Measurements from ENCODE around the gene PDZRN3. TPM values are rescaled to one million over a fixed set of nuclear protein-coding genes. Genes with fewer than 3 reads are reported as not detected.

The PDZRN3 gene
- total and polyA plus RNA-seq, 2 donors (not counting 1 experiment from before 2014, with no cell fraction given), result 14.6 to 56.3 TPM

DNA sequence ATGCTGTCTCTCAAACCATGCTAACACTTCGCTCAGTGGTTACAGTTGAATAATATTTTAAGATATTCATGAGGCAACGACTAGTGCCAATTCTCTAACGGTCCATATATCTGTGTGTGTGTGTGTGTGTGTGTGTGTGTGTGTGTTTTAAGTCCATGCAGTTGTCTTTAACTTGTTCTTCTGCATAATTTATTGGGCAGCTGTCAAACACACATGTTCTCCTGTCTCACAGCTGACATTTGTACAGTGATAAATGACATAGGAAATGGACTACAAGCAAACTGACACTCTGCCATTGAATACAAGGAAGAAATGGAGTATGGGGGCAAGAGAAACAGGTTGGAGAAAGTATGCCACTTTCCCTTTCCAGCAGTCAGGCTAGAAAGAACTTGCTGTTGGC, 172.0 kb downstream of the PDZRN3 start:
- Histone ChIP-seq H3K27me3 (ENCODE audit: control insufficient read depth, insufficient read depth, low read length) (no peaks in the 10 kb centered on the region), H3K4me2 (ENCODE audit: extremely low read depth, insufficient read depth, low read length) (no peak overlapping the region), H3K27ac (ENCODE audit: insufficient read depth, low read length) (no peak overlapping the region), H2AFZ (ENCODE audit: low read length) (no peak overlapping the region), H3K79me2 (ENCODE audit: control insufficient read depth, insufficient read depth, low read length) (no peaks in the 10 kb centered on the region), H3K36me3 (ENCODE audit: control insufficient read depth, insufficient read depth, low read length) (no peaks in the 10 kb centered on the region), H3K4me3 (replicated peaks in 1 of 4; ENCODE audit: control extremely low read depth in 1 of 4, insufficient read depth in 1 of 4, low read depth in 3 of 4, low read length in 4 of 4) (no peak overlapping the region), H3K9me3 (ENCODE audit: control insufficient read depth, insufficient read depth, low read depth, low read length) (no peaks in the 10 kb centered on the region), H3K4me1 (ENCODE audit: control insufficient read depth, extremely low read depth, insufficient read depth, low read length) (no peaks in the 10 kb centered on the region), H3K9ac (ENCODE audit: insufficient read depth, low read length) (no peak overlapping the region), H4K20me1 (ENCODE audit: control insufficient read depth, extremely low read depth, insufficient read depth, low read length) (no peaks in the 10 kb centered on the region)
- TF ChIP-seq EZH2 (IDR thresholded peaks at IDR 0.05; ENCODE audit: low read length, missing control alignments), result no peak
- TF ChIP-seq, protein P1, sequence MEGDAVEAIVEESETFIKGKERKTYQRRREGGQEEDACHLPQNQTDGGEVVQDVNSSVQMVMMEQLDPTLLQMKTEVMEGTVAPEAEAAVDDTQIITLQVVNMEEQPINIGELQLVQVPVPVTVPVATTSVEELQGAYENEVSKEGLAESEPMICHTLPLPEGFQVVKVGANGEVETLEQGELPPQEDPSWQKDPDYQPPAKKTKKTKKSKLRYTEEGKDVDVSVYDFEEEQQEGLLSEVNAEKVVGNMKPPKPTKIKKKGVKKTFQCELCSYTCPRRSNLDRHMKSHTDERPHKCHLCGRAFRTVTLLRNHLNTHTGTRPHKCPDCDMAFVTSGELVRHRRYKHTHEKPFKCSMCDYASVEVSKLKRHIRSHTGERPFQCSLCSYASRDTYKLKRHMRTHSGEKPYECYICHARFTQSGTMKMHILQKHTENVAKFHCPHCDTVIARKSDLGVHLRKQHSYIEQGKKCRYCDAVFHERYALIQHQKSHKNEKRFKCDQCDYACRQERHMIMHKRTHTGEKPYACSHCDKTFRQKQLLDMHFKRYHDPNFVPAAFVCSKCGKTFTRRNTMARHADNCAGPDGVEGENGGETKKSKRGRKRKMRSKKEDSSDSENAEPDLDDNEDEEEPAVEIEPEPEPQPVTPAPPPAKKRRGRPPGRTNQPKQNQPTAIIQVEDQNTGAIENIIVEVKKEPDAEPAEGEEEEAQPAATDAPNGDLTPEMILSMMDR (conservative IDR thresholded peaks at IDR 0.05 in 1 of 2, IDR thresholded peaks at IDR 0.05 in 1 of 2; ENCODE audit: low read depth in 1 of 2, low read length in 2 of 2), result no peak
- DNase-seq (ENCODE audit: low read depth in 2 of 2), result no peak

DNA sequence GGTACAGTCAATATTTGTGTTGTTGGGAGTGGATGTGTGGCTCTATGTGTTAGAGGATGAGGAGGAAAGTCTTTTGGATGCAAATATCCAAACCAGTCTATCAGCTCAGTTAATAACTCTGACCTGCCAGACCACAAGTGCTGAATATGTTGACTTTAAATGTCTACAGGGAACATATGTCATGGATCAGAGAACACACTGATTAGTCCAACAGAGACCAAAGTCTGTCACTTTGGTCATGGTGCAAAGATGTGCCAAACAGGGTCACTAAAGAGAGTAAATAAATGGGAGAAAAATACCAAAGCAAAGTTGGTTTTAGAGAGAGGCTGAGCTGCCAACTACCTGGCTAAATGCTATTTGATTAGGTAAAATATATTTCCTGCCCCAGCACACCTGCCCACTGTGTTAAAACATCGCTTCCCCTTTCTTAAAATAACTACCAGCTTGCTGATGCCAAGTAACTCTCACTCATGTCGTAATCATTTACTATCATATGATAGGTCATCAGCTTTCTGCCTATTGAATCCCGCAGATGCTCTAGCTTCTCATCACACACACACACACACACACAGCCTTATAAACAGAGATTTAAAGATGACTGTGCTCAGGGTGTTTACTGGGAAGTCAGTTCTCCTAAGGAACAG, 173.3 kb downstream of the PDZRN3 start:
- Histone ChIP-seq H3K79me2 (ENCODE audit: control insufficient read depth, insufficient read depth, low read length) (no peaks in the 10 kb centered on the region), H3K9ac (ENCODE audit: insufficient read depth, low read length) (no peak overlapping the region), H3K36me3 (ENCODE audit: control insufficient read depth, insufficient read depth, low read length) (no peaks in the 10 kb centered on the region), H2AFZ (ENCODE audit: low read length) (no peak overlapping the region), H3K4me2 (ENCODE audit: extremely low read depth, insufficient read depth, low read length) (no peak overlapping the region), H3K9me3 (ENCODE audit: control insufficient read depth, insufficient read depth, low read depth, low read length) (no peaks in the 10 kb centered on the region), H3K4me1 (ENCODE audit: control insufficient read depth, extremely low read depth, insufficient read depth, low read length) (no peaks in the 10 kb centered on the region), H3K27me3 (ENCODE audit: control insufficient read depth, insufficient read depth, low read length) (no peaks in the 10 kb centered on the region), H3K4me3 (replicated peaks in 1 of 4; ENCODE audit: control extremely low read depth in 1 of 4, insufficient read depth in 1 of 4, low read depth in 3 of 4, low read length in 4 of 4) (no peak overlapping the region), H4K20me1 (ENCODE audit: control insufficient read depth, extremely low read depth, insufficient read depth, low read length) (no peaks in the 10 kb centered on the region), H3K27ac (ENCODE audit: insufficient read depth, low read length) (no peak overlapping the region)
- no peak for TF ChIP-seq EZH2 (IDR thresholded peaks at IDR 0.05; ENCODE audit: low read length, missing control alignments)
- TF ChIP-seq, protein P1 (conservative IDR thresholded peaks at IDR 0.05 in 1 of 2, IDR thresholded peaks at IDR 0.05 in 1 of 2; ENCODE audit: low read depth in 1 of 2, low read length in 2 of 2), result no peak
- peak in 1 of 2 donors; percentile 47 for DNase-seq (ENCODE audit: low read depth in 2 of 2)

DNA sequence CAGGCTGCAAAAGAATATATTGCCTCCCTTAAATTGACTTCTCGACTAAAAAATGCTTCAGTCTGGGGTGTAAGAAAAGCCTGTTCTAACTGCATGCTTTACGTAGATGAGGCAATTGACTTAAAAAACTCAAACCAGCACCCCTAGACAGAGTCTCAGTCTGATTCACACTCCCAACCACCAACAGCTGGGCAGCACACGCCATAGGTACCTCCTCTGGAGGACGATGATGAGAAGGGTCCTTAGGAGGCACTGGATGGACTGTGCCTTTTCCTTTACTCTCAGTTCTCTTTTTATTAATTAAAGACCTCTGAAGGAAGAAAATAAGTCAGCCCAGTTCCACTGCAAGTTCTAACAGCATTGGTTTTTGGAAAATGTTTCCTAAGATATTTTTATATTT, 175.0 kb downstream of the PDZRN3 start:
- Histone ChIP-seq H4K20me1 (ENCODE audit: control insufficient read depth, extremely low read depth, insufficient read depth, low read length) (no peaks in the 10 kb centered on the region), H3K79me2 (ENCODE audit: control insufficient read depth, insufficient read depth, low read length) (no peaks in the 10 kb centered on the region)
- no peak for TF ChIP-seq EZH2 (IDR thresholded peaks at IDR 0.05; ENCODE audit: low read length, missing control alignments)
- TF ChIP-seq, protein P1 (conservative IDR thresholded peaks at IDR 0.05 in 1 of 2, IDR thresholded peaks at IDR 0.05 in 1 of 2; ENCODE audit: low read depth in 1 of 2, low read length in 2 of 2), result no peak

More for the DNA sequence above, 175.0 kb downstream of the PDZRN3 start:
- Histone ChIP-seq H3K36me3 (ENCODE audit: control insufficient read depth, insufficient read depth, low read length) (no peaks in the 10 kb centered on the region), H3K27ac (ENCODE audit: insufficient read depth, low read length) (no peak overlapping the region), H3K9me3 (ENCODE audit: control insufficient read depth, insufficient read depth, low read depth, low read length) (no peaks in the 10 kb centered on the region), H3K9ac (ENCODE audit: insufficient read depth, low read length) (no peak overlapping the region), H3K4me2 (ENCODE audit: extremely low read depth, insufficient read depth, low read length) (no peak overlapping the region), H2AFZ (ENCODE audit: low read length) (no peak overlapping the region), H3K4me1 (ENCODE audit: control insufficient read depth, extremely low read depth, insufficient read depth, low read length) (no peaks in the 10 kb centered on the region), H3K4me3 (replicated peaks in 1 of 4; ENCODE audit: control extremely low read depth in 1 of 4, insufficient read depth in 1 of 4, low read depth in 3 of 4, low read length in 4 of 4) (no peak overlapping the region), H3K27me3 (ENCODE audit: control insufficient read depth, insufficient read depth, low read length) (no peaks in the 10 kb centered on the region)
- no peak for DNase-seq (ENCODE audit: low read depth in 2 of 2)

Measured in fibroblast of lung (primary cell).